CD4-positive, alpha-beta T cell (primary cell): ENCODE data around the gene DCUN1D4. TPM values are rescaled to one million over a fixed set of nuclear protein-coding genes. Genes with fewer than 3 reads are reported as not detected.

Source experiments
- ATAC-seq: fragments of 200-7000 bp; cut with Tn5 transposase; one replicate; pipeline ENCODE4 v1.10.0; 2022; ENCODE audit warnings: mild to moderate bottlenecking; ENCODE audit not compliant: poor library complexity
- CTCF ChIA-PET: fragments of 350-600 bp; sonication (Branson Sonifier 250); formaldehyde crosslinking; loops from one replicate; lab custom pipeline; 2021; ENCODE audit warnings: antibody characterized with exemption, inconsistent platforms; lab: Charles Lee
- POLR2A ChIA-PET: fragments of 350-600 bp; sonication (Branson Sonifier 250); formaldehyde crosslinking; loops from one replicate; lab custom pipeline; 2021; ENCODE audit warnings: antibody characterized with exemption, inconsistent platforms; lab: Charles Lee
- DNase-seq, 14 experiments: peaks; one replicate each; pipeline ENCODE4 v3.0.0-alpha.2; 2013 to 2020; ENCODE audit warnings: mixed read lengths in 2 of 14
- H3K27ac ChIP-seq, 2 donors: one replicate each; pipeline versions ENCODE4 v1.5.1 to v1.7.0; 2013; ENCODE audit warnings: low read length in 2 of 2, low read depth in 1 of 2, mild to moderate bottlenecking in 1 of 2
- H3K27me3 ChIP-seq, 2 experiments: 1 replicate in 1 of 2; 2 replicates in 1 of 2; pipeline versions ENCODE4 v1.6.1 to v1.7.0; 2013; ENCODE audit warnings: low read length in 2 of 2, control low read depth in 1 of 2, mild to moderate bottlenecking in 1 of 2, moderate library complexity in 1 of 2; ENCODE audit not compliant: insufficient read depth in 2 of 2, control insufficient read depth in 1 of 2
- H3K36me3 ChIP-seq: one replicate; pipeline ENCODE4 v1.6.1; 2013; ENCODE audit warnings: low read length, control low read depth; ENCODE audit not compliant: insufficient read depth
- H3K4me1 ChIP-seq: one replicate; pipeline ENCODE4 v1.6.1; 2013; ENCODE audit warnings: low read length, control low read depth; ENCODE audit not compliant: insufficient read depth
- H3K4me3 ChIP-seq: one replicate; pipeline ENCODE4 v1.5.1; 2013; ENCODE audit warnings: mild to moderate bottlenecking, low read length, moderate library complexity
- H3K9me3 ChIP-seq, 2 experiments: 1 replicate in 1 of 2; 2 replicates in 1 of 2; pipeline versions ENCODE4 v1.6.1 to v1.7.0; 2013; ENCODE audit warnings: low read length in 2 of 2, mild to moderate bottlenecking in 2 of 2, control low read depth in 1 of 2, moderate library complexity in 1 of 2; ENCODE audit not compliant: control insufficient read depth in 1 of 2, insufficient read depth in 1 of 2
- H3K27ac Mint-ChIP-seq: one replicate; pipeline ENCODE4 v1.8.0; 2020; ENCODE audit warnings: mixed read lengths
- H3K27me3 Mint-ChIP-seq: one replicate; pipeline ENCODE4 v1.8.0; 2021; ENCODE audit warnings: mixed read lengths
- H3K36me3 Mint-ChIP-seq: one replicate; pipeline ENCODE4 v1.8.0; 2021; ENCODE audit warnings: low read depth, mixed read lengths
- H3K4me1 Mint-ChIP-seq: one replicate; pipeline ENCODE4 v1.8.0; 2021; ENCODE audit warnings: low read depth, mixed read lengths
- H3K4me3 Mint-ChIP-seq: one replicate; pipeline ENCODE4 v1.8.0; 2020; ENCODE audit warnings: mild to moderate bottlenecking, mixed read lengths
- H3K9me3 Mint-ChIP-seq: one replicate; pipeline ENCODE4 v1.8.0; 2020; ENCODE audit warnings: mixed read lengths
- intact Hi-C, 2 experiments: fragments of 100-400 bp; cut with DNase I in 1 of 2; cut with micrococcal nuclease in 1 of 2; formaldehyde crosslinking; loops; one replicate each; pipeline versions ENCODE4 v1.15.1 to v1.9.0; 2023 to 2025; cut with DNase I, micrococcal nuclease
- total RNA-seq, 174 experiments: library from RNA in 2 of 174; stranded (reverse) in 2 of 174; gene quantifications; one replicate each; pipeline ENCODE4 v1.2.3 and lab custom pipeline; 2021 to 2026
- TF ChIP-seq, protein P1 (sequence below): fragments of 200-600 bp; IDR thresholded peaks from one replicate; pipeline ENCODE4 v1.8.0; 2022; ENCODE audit warnings: antibody characterized with exemption, mild to moderate bottlenecking

The DCUN1D4 gene
- total RNA-seq, 2 experiments from 2014 or later = 36.2 to 39.9 TPM

DNA sequence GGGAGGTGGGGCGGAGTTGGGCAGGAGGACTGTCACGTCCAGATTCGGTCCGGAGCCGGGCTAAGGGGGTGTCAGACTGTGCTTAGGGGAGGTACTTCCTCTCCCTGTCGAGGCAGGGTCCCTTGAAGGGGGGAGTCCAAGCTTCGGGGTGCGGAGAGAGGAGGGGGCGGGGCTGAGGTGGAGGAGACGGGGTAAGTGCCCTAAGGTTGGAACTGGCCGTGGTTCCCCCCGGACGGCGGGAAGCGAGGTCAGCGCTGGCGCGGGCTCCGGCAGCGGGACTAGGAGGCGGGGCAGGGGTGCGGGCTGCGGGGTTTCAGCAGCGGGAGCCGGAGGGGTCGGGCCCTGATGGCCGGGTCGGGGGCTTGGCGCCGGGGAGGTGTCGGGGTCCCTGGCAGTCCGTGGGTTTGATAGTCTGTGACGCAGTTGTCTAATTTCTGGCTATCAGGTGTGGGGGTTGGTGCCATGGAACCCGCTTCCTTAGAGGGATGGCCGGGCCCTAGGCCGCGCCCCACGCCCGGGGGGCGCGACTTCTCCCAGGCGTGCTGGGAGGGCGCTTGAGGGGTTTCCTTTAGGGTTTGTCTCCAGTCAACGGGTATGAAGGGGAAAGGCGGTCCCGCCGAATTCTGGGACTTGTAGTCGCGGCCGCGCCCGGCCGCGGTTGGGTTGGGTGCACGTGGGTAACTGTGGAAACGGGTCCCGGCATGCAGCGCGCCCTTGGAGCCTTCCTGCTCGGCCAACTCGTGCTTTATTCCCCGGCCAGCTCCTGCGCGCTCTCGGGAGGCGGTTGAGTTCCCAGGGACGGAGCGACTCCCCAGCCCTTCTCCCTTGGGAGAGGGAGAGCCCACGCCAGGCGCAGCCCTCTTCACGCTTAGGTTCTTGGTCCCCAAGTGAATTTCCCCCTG, 1.5 kb downstream of the DCUN1D4 start:
- peaks cover 50% of the 10 kb centered on the region for H3K4me1 Mint-ChIP-seq
- H3K27me3 Mint-ChIP-seq = no peaks in the 10 kb centered on the region

DNA sequence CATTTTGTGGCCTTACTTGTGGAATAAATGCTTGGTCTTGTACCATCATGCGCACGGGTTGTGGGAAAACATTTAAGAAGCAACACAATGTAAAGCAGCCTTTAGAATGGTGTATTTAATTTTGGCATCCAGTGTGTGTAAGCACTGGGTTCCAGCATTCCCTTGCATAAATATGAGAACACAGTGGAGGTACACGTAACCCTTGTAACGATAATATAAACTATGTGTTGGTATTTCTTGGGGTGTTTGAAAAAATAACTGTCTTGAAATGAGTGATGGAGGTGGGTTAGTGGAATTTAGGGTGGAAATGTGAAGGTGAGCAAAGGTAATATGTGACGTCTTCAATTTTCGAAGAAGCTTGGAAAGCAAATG, 2.1 kb downstream of the DCUN1D4 start:
- H3K4me3 Mint-ChIP-seq = peak overlapping the region; percentile 97
- intact Hi-C loops = loop anchor here in 1 of 2 experiments (10.0 kb wide), 1 partner anchor 1020 kb away; the partner anchor contains the start of gene RASL11B
- H3K4me1 Mint-ChIP-seq = peaks cover 56% of the 10 kb centered on the region
- Histone ChIP-seq H3K36me3 (no peaks in the 10 kb centered on the region), H3K27ac (peak overlapping the region in 1 of 2 donors; percentile 58), H3K4me3 (peak overlapping the region; percentile 75), H3K27me3 (no peaks in the 10 kb centered on the region), H3K4me1 (peaks cover 19% of the 10 kb centered on the region), H3K9me3 (peaks cover 0 to 5% of the 10 kb centered on the region in 2 experiments)
- H3K9me3 Mint-ChIP-seq = no peaks in the 10 kb centered on the region
- ATAC-seq (no peak), DNase-seq (no peak)
- TF ChIP-seq, protein P1, sequence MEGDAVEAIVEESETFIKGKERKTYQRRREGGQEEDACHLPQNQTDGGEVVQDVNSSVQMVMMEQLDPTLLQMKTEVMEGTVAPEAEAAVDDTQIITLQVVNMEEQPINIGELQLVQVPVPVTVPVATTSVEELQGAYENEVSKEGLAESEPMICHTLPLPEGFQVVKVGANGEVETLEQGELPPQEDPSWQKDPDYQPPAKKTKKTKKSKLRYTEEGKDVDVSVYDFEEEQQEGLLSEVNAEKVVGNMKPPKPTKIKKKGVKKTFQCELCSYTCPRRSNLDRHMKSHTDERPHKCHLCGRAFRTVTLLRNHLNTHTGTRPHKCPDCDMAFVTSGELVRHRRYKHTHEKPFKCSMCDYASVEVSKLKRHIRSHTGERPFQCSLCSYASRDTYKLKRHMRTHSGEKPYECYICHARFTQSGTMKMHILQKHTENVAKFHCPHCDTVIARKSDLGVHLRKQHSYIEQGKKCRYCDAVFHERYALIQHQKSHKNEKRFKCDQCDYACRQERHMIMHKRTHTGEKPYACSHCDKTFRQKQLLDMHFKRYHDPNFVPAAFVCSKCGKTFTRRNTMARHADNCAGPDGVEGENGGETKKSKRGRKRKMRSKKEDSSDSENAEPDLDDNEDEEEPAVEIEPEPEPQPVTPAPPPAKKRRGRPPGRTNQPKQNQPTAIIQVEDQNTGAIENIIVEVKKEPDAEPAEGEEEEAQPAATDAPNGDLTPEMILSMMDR = no peak
- H3K36me3 Mint-ChIP-seq = peaks cover 15% of the 10 kb centered on the region
- ChIA-PET POLR2A (interaction anchor here (0.7 kb wide), 1 partner anchor 17 kb away, joined by 3 read pairs; no protein-coding TSS in a partner anchor), CTCF (no interaction called here)
- H3K27me3 Mint-ChIP-seq = no peaks in the 10 kb centered on the region
- H3K27ac Mint-ChIP-seq = peak overlapping the region; percentile 90

More for the DNA sequence above, 1.5 kb downstream of the DCUN1D4 start:
- peaks cover 0 to 5% of the 10 kb centered on the region in 2 experiments for H3K9me3 ChIP-seq
- ATAC-seq (peak; percentile 44), DNase-seq (peak; percentile 61 to 91 (median 74))
- intact Hi-C loops = loop anchor here (5.0 to 10.0 kb wide), 4 partner anchors 193 to 1523 kb away; partner anchors contain the start of genes SCFD2 (in 2 of the 2), RASL11B (in 1 of the 2) and SGCB (in 1 of the 2)
- no peaks in the 10 kb centered on the region for H3K9me3 Mint-ChIP-seq
- POLR2A ChIA-PET = interaction anchor here (0.7 to 2.4 kb wide), 4 partner anchors 18 to 868 kb away, joined by 3 to 19 read pairs (median 3); no protein-coding TSS in a partner anchor
- no peaks in the 10 kb centered on the region for H3K36me3 ChIP-seq
- peak overlapping the region; percentile 58 to 64 for H3K27ac ChIP-seq
- peaks cover 19% of the 10 kb centered on the region for H3K4me1 ChIP-seq
- peak overlapping the region; percentile 90 for H3K27ac Mint-ChIP-seq
- peaks cover 15% of the 10 kb centered on the region for H3K36me3 Mint-ChIP-seq
- TF ChIP-seq, protein P1 = no peak
- H3K4me3 ChIP-seq = peak overlapping the region; percentile 75
- CTCF ChIA-PET = no interaction called here
- peak overlapping the region; percentile 97 for H3K4me3 Mint-ChIP-seq
- H3K27me3 ChIP-seq = no peaks in the 10 kb centered on the region

DNA sequence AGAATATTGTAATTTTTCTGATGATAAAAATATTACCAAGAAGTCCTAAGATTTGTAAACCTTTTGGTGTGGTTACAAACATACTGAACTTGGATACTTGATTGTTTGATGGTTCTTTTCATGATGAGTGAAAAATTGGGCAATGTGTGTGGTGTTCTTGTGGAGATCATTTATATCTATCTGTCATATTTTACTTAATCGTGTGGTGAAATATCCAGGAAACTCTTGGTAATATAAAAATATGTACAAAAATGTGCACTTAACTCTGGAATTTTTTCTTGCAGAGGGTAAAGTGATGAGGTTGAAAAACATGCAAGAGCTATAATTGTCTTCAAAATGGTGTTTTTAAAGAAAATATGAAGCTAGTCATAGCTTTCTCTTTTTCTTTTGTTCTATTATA, 2.8 kb downstream of the DCUN1D4 start:
- peaks cover 63% of the 10 kb centered on the region for H3K4me1 Mint-ChIP-seq
- H3K36me3 ChIP-seq = no peaks in the 10 kb centered on the region
- H3K27me3 ChIP-seq = no peaks in the 10 kb centered on the region
- peaks cover 19% of the 10 kb centered on the region for H3K4me1 ChIP-seq
- H3K36me3 Mint-ChIP-seq = peaks cover 15% of the 10 kb centered on the region
- peak overlapping the region; percentile 90 for H3K27ac Mint-ChIP-seq
- POLR2A ChIA-PET = no interaction called here
- DNase-seq (no peak), ATAC-seq (no peak)
- no peaks in the 10 kb centered on the region for H3K27me3 Mint-ChIP-seq
- H3K4me3 Mint-ChIP-seq = peak overlapping the region; percentile 35
- no peak overlapping the region for H3K27ac ChIP-seq
- TF ChIP-seq, protein P1 = no peak
- H3K4me3 ChIP-seq = no peak overlapping the region
- H3K9me3 Mint-ChIP-seq = no peaks in the 10 kb centered on the region
- intact Hi-C loops = loop anchor here in 1 of 2 experiments (10.0 kb wide), 1 partner anchor 1019 kb away; the partner anchor contains the start of gene RASL11B
- CTCF ChIA-PET = no interaction called here
- H3K9me3 ChIP-seq = peaks cover 0 to 5% of the 10 kb centered on the region in 2 experiments
